GM19452 (cell line): ENCODE results near the gene YBX1.
"Not testable (repeated sequence)": the region's sequence is repeated elsewhere in the genome, so short reads cannot be mapped to it uniquely, and the experiment has no call there.

Experiments used
- ATAC-seq: cut with Tn5 transposase; IDR thresholded peaks from one replicate; pipeline ENCODE4 v1.9.1; 2021; ENCODE audit not compliant: unreplicated experiment

YBX1 gene

DNA sequence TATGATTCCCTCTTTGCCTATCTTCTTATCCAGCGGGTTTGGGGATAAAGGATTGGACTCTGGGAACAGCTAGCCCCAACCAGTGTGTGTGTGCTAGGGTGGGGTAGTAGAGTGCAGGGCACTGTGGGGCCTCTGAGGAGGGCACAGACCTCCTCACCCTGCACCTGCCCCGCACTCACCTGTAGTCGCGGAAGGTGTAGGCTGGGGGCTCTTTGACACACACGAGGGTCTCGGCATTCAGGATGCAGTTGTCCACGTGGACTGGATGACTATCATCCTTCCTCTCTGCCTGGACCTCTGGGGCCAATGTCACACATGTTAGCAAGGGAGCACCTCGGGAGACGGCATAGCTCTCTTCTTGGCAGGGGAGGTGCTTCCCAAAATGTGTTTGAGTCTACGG, 65.8 kb downstream of the YBX1 start:
- no peak for ATAC-seq

DNA sequence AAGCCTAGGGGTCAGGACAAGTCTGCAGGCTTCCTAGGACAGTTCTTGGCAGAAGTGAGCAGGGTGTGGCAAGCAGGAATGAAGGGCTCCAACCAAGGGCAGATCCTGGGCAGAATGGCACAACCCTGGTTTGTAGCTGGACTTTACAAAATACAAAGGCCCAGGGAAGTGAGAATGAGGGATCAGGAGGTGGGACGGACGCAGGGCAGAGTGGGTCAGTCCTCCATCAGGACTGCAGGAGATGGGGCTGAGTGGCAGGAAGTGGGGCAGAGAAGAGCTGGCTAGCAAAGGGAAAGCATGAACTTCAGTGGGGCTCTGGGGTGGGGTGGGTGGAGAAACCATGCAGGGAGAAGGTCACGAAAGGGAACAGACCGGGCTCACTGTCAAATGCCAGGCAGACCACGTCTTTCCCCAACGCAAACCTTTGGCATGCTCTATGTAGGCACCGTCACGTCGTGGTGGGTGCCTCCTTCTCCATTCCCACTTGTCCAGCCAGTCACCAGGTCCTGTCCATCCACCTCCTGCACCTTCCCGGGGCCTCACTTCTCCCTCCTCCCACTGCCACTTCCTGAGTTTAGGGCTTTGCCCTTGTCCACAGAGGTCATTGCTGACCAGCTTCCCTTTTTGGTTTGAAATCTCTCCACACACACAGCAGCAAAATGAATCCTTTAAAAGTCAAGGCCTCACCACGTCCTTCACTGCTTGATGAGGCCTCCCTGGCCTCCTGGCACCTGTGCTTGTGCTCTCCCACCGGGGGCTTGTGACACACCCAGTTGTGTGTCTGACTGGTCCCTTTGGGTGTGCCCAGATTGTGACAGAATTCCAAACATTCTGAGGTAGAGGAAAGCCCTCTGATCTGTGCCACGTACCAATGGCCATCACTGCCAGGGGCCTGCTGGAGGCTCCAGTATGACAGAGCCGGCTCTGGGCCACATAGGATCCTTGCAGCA, 66.5 kb downstream of the YBX1 start:
- ATAC-seq = no peak

GRCh38 chr1:42750041-42750440, 67.8 kb downstream of the YBX1 start:
- ATAC-seq = no peak

GRCh38 chr1:42751511-42752070, 69.4 kb downstream of the YBX1 start:
- not testable (repeated sequence) for ATAC-seq

- no peak for ATAC-seq
Observed at GRCh38 chr1:42752284-42752683, 70.1 kb downstream of the YBX1 start.

GRCh38 chr1:42753070-42753469, 70.9 kb downstream of the YBX1 start:
- no peak for ATAC-seq
